Activated CD4-positive, alpha-beta T cell treated with anti-CD3 and anti-CD28 coated beads, Interleukin-2, Interleukin-4, amounts not matched to agents 100 ng/mL and 50 ng/mL, durations not matched to agents 16 hours and 8 hours (primary cell): ENCODE results near the gene ATP2C1.

Experiments
- DNase-seq: peaks from one replicate; pipeline ENCODE4 v3.0.0-alpha.2; 2020; ENCODE audit warnings: low spot score

ATP2C1 gene

DNA sequence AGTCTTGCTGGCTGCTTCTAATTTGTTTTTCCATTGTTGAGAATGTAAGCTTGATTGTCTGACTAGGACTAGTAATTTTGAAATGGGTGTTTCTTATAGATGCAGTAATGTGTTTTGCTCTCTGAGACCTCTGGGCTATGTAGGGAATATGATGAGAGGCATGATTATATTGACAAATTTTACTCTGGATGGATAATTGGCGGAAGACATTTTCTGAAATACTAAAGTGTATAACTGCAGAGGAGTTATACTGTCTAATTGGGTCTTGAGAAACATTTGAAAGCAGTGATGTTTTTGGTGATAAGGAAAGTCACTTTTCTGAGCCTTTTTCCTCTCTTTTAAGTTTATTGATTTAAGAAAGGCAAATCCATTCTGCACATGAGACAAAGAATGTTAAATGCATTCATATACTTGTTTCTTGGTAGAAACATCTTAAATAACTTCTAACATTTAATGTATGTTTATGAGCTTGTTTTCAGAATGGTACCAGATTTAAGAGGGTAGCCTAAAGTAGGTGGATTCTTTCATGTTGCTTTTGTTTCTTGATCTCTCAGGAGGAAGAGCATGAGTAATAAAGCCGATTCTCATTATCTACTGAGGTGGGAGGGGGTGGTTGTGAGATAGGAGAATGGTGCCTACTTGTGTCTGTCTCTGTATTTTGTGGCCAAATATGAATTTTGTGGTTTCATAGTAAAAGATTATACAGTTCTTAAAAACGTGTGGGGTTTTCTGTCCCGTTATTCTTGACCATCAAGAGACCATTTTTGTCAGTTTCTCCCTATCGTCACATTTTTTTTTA is 2.0 kb downstream of the ATP2C1 start:
- DNase-seq = peak; percentile 60

DNA sequence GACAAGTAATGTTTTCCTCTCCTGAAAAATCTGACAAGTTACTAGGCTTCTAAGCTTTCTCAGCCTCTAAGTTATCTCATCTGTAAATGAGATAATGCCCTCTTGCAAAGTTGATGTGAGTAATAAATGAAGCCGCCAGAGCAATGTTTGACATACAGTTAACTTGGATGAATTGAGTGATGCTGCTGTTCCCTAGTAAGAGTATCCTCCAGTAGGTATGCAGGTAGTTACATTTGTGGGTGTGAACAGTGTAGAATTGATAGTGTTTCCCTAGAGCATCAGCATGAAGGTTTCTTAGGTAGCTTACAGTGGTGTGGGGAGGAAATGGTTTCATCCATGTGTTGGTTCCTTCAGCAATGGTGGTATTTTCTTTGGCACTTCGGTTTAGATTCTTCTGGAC is 3.4 kb downstream of the ATP2C1 start:
- DNase-seq = no peak

DNA sequence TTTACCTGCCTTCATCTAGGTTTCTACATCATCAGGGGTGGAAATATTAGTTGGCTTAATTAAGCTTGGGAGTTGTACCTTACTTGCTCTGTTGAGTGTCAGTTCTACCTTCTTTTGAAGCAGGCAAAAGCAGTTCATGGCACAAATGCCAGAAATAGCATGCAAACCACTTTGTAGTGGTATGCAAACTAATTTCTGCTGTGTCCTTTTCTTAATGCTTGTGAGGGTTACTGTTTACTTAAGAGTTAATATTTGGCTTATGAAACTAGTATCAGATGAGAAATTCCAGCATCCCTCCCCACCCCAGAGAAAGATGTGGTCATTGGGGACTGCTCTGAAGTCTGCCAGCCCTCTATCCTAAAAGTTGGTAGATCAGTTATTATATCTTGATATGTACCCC is 7.1 kb downstream of the ATP2C1 start:
- no peak for DNase-seq

DNA sequence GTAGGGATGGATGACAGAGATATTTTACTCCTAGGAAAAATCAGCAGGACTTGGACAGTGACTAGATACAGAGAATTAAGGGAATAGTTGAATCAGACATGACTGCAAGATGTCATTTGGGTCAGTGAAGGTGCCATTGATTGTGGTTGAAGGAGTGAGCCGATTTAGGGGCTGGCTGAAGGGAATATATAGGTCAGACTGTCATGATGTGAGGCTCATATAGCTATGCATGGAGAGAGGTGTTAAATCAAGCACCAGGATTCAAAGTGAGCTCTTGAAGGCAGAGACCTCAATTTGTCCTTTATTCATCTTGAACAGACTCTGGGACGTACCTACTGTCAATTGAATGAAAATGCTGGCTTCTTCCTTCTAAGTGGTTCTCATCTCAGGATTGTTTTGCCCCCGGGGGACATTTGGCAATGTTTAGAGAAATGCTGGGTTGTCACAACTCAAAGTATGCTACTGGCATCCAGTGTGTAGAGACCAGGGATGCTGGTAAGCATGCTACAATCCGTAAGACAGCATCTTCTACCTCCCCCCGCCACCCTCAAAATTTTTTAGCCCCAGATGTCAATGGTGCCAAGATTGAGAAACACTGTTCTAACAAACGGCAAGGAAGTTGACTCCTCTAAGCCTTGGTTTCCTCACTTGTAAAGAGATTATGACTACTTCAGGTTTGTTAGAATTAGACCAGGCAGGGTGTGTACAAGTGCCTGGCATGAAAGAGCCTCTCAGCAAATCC is 7.8 kb downstream of the ATP2C1 start:
- no peak for DNase-seq

DNA sequence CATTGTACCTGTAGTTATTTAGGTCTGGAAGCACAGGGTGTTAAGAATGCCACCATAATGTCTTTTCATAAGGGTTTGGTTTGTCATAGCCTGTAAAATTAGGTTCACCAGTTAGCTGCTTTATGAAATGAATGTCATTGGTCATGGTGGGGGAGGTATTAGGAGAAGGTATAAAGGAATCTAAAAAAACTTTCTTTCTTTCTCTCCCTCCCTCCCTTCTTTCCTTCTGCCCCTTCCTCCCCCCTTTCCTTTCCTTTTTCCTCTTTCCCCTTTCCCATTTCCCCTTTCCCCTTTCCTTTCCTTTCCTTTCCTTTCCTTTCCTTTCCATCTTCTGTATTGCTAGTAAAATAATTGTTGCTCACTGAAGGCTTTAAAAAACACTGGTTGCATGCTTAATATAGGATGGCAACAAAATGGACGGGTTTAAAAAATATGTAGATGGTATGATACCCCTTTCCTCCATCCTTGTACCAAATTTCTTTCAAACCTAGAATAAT is 9.6 kb downstream of the ATP2C1 start:
- DNase-seq = no peak

DNA sequence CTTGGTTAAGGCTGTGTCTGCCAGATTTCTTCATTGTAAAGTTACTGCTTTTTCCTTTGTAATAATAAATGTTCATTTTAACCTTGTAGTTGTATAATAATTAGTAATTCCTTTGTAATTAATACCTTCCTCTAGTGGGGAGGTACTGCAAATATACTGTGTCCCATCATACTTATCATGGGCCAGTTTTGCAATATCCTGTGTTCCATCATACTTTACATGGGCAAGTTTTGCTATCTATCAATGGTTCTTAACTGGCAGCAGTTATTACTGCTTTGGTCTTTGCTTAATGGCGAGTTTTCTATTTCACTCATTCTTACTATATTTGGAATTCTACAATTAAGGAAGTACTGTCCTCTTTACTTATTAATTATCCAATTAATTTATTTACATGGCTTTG is 10.6 kb downstream of the ATP2C1 start:
- no peak for DNase-seq

DNA sequence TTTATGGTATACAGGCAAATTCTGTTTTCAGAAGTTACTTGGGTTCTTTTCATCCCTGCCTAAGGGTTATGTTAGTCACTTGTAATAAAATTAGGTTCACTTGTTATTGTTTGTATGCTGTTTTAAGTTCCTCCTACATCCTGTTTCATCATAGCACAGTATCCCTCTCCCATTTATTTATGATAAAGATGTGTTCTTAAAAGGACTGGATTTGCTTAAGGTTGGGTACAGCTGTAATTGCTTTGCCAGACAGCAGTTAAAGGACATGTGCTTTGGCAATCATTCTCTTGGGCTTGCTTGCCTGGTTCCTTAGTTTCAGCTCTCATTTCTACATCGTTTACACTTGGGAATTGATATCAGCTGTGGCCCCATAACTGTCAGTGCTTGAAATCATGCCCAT is 11.7 kb downstream of the ATP2C1 start:
- DNase-seq = no peak

DNA sequence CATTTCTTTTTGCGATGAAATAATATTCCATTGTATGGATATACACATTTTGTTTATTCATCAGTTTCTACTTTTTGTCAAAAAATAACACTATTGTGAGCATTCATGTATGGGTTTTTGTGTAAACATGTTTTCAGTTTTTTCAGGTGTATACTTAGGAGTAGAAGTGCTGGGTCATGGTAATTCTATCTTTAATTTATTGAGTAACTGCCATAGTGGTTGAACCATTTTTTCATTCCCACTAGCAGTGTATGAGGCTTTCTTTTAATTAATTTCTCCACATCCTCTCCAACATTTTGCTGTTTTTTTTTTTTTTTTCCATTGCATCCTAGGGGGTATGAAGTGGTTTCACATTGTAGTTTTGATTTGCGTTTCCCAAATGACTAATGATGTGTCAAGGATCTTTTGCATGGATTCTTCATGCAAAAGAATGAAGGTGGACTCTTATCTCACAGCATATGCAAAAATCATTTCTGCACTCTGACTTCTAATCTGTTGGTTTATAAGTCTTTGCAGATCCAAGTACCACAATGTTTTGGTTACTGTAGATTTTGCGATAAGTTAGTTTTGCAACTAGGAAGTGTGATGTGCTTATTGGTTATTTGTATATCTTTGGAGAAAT is 12.6 kb downstream of the ATP2C1 start:
- no peak for DNase-seq

DNA sequence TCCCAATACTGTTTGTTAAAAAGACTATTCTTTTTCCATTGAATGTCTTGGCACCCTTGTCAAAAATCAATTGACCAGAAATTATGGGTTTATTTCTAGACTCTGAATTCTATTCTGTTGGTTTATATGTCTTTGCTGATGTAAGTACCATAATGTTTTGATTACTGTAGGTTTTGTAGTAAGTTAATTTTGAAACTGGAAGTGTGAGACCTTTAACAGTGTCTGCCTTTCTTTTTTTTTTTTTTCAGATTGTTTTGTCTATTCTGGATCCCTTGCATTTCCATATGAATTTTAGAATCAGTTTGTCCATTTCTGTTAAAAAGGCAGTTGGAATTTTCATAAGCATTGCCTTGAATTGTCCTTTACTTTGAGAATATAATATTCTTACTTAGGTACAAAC is 13.6 kb downstream of the ATP2C1 start:
- DNase-seq = no peak

DNA sequence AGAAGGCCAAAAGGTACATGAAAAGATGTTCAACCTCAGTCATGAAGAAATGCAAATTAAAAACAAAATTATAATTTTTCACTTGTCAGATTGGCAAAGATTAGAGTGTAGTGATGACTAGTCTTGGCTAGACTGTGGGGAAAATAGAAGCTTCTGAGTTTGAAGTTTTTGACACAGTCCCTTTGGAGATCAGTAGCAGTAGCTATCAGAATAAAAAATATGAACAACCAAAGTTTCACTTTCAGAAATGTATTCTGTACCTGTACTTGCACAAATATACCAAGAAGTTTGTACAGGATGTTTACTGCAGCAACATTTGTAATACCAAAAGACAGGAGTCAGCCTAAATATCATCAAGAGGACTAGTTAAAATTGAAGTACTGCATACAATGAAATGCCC is 14.1 kb downstream of the ATP2C1 start:
- peak; percentile 46 for DNase-seq

DNA sequence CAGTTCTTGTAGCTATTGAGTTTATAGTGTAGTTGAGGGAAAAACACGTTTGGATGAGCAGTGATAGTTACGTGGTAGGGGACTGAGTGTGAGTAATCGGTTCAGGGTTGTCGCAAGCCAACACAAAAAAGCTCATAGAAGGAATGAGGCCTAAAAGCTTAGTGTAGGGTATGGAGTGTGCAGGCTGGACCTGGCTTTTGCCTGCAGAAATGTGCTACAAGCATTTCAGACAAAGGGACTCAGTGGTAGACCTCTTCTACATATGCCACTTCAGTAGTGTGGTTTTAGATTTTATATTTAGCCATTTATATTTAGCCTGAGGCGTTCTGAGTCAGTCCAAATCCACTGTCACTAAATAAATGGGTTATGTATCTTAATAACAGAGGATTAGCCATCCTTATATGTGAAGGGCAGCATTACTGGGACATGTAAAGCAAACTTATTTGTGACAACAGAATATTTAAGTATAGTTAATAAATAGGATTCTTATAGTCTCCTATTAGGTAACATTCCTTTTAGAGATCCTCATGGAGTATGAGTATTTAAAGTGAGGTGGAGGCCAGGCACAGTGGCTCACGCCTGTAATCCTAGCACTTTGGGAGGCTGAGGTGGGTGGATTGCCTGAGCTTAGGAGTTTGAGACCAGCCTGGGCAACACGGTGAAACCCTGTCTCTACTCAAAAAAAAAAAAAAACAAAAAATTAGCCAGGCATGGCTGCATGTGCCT is 21.8 kb downstream of the ATP2C1 start:
- DNase-seq = no peak

DNA sequence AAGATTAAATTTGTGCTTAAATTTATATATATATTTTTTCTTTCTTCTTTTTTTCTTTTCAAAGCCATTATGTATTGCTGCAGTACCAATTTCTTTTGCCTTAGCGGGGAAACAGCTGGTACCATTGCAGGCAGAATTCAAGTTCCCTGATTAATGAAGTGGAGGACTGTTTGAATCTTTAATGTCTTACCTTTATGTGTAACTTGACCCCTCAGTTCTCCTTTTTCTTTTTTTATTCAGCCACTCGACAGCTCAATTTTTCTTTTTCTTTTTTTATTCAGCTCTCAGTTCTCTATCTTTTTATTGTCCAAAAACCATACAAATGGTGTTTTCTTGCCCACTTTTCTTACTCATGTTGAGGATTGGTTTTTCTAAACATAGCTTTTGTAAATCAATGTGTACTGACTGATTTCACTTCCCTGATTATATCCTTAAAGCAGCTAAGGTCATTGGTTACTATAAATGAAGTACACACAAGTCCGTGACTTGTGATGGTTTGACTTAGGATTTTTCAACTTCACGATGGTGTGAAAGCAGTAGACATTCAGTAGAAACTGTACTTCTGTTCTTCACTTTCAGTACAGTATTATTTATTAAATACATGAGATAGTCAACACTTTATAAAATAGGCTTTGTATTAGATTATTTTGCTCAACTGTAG is 22.8 kb downstream of the ATP2C1 start:
- DNase-seq = no peak

DNA sequence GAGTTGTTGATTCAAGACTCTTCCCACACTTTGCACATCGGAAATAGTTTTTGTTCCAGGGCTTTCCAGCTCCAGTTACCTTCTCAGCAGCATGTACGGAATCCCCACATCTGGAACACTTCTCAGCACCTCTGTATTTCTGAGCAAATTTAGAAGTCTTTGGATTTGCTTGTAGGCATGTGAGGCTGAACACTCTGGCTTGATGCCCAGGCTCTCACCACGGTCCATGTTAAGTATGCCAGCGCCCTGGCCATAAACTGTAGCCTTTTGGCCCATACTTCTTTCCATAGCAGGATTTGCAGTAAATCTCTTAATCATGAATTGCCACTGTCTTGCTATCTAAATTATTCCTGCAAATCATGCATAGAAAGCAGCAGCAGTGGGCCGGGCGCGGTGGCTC is 24.4 kb downstream of the ATP2C1 start:
- DNase-seq = no peak

DNA sequence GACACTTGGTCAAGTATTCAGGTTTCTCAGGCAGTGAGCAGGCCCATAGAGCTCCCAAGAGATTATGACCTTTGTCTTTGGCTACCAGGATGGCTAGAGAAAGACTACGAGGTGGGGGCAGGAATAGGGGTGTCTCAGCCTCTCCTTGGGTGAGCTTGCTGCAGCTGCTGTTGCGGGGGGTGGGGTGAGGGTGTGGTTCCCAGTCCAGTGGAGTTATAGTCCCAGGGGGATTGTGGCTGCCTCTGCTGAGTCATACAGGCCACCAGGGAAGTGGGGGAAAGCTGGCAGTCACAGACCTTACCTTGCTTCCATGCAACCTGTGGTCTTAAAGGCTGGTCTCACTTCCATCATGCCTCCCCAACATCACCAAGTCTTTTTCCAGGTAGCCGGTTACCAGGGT is 31.7 kb downstream of the ATP2C1 start:
- no peak for DNase-seq

DNA sequence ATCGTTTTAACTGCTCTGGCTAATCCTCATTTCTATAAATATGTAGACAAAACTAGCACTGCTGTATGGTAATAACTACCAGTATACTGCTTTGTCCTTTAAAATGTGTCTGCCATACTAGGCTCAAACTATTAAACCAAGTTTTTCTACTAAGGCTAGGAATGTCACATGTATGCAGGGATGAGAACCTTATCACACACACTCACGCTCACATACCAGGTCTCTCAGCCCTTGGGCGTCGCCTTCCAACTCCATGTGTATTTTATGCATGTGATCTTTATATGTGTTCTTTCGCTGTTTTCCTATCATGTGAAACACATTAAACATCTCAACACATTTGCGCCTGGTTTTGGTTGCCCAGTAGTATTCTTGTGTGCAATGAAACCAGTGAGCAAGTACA is 32.6 kb downstream of the ATP2C1 start:
- no peak for DNase-seq

DNA sequence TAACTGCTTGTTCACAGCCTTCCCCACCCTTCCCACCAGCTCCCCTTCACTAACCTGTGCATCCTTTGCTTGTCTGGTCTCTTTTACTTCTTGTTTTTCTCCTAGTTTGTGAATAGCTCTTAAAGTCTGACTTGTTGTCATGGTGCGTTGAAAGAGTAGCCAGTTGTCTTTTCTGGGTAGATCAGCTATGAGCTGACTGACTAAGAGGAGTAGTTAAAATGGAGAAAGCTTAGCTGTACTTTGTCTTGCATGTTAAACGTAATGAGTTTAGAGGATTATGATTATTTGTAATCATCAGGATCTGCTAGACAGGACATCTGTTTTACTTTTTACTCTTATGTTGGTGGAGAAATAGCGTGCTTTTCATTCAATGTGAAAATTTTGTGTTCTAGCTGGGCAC is 35.9 kb downstream of the ATP2C1 start:
- DNase-seq = no peak

DNA sequence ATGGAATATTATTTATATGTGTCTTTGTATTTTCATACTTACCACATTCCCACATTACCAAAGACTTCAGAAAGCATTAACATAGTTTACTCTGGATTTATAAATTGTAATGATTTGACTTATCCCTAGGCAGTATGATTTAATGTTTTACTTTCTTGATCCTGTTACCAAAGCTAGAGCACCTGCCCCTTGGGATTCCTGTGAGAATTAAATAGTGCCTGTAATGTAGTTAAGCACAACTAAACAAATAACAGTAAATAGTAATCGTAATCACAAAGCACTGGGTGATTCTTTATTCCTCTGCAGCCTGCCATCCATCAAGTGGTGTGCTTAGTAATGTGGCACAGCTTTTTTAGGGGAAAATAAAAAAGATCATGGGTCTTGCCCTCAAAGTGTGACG is 39.1 kb downstream of the ATP2C1 start:
- DNase-seq = no peak

DNA sequence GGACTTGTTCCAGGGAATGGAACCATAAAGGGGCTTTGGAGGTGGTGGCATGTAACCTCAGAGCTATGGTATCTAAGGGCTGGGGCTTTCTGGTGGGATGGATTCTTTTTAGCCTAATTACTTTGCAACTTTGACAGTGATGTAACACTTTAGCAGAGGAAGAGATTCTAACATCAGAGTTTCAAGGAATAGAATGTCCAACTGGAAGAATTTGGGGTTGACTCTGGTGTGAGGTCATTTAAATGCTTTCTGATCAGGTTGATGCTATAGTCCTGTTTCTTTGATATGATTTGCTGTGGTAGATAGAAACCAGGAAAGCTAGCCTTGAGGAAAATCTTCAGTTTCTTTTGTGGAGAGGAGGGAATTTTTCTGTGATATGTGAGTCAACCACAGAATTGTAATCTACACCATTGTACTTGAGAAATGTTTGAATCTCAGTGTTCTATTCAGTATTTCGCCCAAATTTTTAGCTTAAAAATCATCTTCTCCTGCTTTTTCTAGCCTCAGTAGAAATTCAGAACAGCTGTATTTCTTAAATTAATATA is 40.0 kb downstream of the ATP2C1 start:
- no peak for DNase-seq

DNA sequence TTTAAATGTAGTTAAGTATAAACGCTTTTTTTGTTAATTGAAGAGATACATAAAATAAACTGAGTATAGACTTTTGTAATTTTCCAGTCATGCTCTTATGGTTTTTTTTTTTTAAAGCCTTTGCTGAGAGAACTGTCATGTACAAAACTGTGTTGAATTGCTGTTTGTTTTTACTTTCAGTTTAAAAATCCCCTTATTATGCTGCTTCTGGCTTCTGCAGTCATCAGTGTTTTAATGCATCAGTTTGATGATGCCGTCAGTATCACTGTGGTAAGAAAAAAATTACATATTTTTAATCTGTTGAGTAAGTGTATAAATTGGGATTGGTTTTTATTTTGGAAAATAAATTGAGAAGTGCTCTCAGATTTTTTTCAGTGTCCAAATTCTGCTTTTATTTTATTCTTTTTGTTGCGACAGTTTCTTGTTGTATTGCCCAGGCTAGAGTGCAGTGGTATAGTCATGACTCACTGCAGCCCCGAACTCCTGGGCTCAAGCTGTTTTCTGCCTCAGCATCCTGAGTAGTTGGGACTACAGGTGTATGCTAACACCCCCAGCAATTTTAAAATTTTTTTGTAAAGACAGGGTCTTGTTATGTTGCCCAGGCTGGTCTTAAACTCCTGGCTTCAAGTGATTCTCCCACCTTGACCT is 40.7 kb downstream of the ATP2C1 start:
- no peak for DNase-seq

DNA sequence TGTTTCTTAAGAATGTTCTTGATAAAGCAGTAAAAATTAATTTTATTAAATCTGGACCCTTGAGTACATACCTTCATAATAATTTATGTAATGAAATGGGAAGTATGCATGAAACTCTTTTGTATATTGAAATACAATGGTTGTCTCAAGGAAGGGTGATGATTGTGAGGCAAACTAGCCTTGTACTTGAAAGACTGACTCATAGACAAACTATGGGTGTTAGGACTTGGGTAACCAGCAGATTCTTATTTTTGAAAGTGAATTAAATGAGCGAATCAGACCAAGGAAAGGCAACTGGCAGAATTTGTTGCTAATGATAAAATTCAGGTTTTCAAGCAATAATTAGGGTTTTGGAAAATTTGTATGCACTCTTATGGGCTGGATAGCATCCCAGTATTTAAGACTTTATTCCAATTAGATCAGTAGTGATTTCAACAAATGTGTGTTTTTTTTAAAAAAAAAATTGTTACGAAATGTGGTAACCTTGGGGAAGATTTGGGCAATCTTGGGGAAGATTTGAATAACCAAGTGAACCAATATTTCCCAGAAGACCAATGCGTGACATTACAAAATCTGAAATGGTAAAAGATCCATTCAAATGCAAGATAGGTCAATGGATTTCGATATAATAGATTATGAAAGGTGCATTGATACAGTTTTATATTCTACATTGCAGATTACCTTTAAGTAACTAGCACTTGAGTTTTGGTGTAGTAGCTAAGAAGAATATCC is 42.0 kb downstream of the ATP2C1 start:
- DNase-seq = no peak
